Vagina (tissue), 2 donors: ENCODE results near the gene PPFIA1. TPM values are rescaled to one million over a fixed set of nuclear protein-coding genes. Genes with fewer than 3 reads are reported as not detected.

Experiments
- DNase-seq, 2 donors: peaks; one replicate each; pipeline ENCODE4 v3.0.0-alpha.2; 2017; ENCODE audit errors: extremely low spot score in 2 of 2
- H3K27ac ChIP-seq: fragments of 200-600 bp; sonication (generic); one replicate; pipeline ENCODE4 v1.5.1; 2019
- H3K27me3 ChIP-seq: fragments of 200-600 bp; sonication (generic); one replicate; pipeline ENCODE4 v1.5.1; 2019
- H3K36me3 ChIP-seq, 2 donors: fragments of 200-600 bp; sonication (generic); one replicate each; pipeline ENCODE4 v1.5.1; 2017 to 2019
- H3K4me1 ChIP-seq: fragments of 200-600 bp; sonication (generic); one replicate; pipeline ENCODE4 v1.5.1; 2019
- H3K4me3 ChIP-seq, 2 donors: fragments of 200-600 bp; sonication (generic); 1 replicate in 1 of 2; 2 replicates in 1 of 2; pipeline ENCODE4 v1.5.1; 2016 to 2019
- H3K9me3 ChIP-seq: fragments of 200-600 bp; sonication (generic); one replicate; pipeline ENCODE4 v1.5.1; 2019
- CTCF ChIP-seq, 3 experiments: fragments of 450-650 bp in 2 of 3; fragments of 200-600 bp in 1 of 3; sonication (generic) in 1 of 3; IDR thresholded peaks; one replicate each; pipeline ENCODE4 v1.5.1; 2017 to 2019; ENCODE audit warnings: antibody characterized with exemption in 3 of 3, mild to moderate bottlenecking in 2 of 3, moderate library complexity in 2 of 3
- POLR2A ChIP-seq, 2 donors: fragments of 450-650 bp; IDR thresholded peaks; one replicate each; pipeline ENCODE4 v1.6.1; 2017; ENCODE audit warnings: antibody characterized with exemption in 2 of 2, mild to moderate bottlenecking in 2 of 2, moderate library complexity in 2 of 2
- POLR2AphosphoS5 ChIP-seq, 2 donors: sonication (generic); formaldehyde crosslinking; IDR thresholded peaks; one replicate each; pipeline ENCODE4 v1.9.0; 2017; ENCODE audit warnings: antibody characterized with exemption in 2 of 2, mild to moderate bottlenecking in 2 of 2, low read depth in 1 of 2; ENCODE audit not compliant: insufficient read depth in 1 of 2
- intact Hi-C: fragments of 100-400 bp; cut with DNase I; formaldehyde crosslinking; loops from one replicate; pipeline ENCODE4 v1.15.1; 2023
- total RNA-seq: library from RNA; depleted of rRNA; stranded (reverse); fragments of >200 nt; gene quantifications from one replicate; pipeline ENCODE4 v1.2.3, GENCODE V29; 2016

Gene PPFIA1
- total RNA-seq, 1 donor from 2014 or later, result 54.3 TPM

- H3K4me1 ChIP-seq, result no peaks in the 10 kb centered on the region
- no peak for DNase-seq
- no peak overlapping the region for H3K4me3 ChIP-seq
- H3K27ac ChIP-seq, result no peak overlapping the region
- no peaks in the 10 kb centered on the region for H3K9me3 ChIP-seq
- TF ChIP-seq POLR2AphosphoS5 (IDR thresholded peaks at IDR 0.05; ENCODE audit: insufficient read depth in 1 of 2, low read depth in 1 of 2) (no peak), CTCF (IDR thresholded peaks at IDR 0.05) (no peak), POLR2A (IDR thresholded peaks at IDR 0.05) (no peak)
- intact Hi-C loops, result no loop called here
- no peaks in the 10 kb centered on the region for H3K27me3 ChIP-seq
- no peaks in the 10 kb centered on the region for H3K36me3 ChIP-seq
Measured at GRCh38 chr11:70263363-70263762, 7.1 kb upstream of the PPFIA1 start.

- Histone ChIP-seq H3K27me3 (no peaks in the 10 kb centered on the region), H3K9me3 (no peaks in the 10 kb centered on the region), H3K27ac (no peak overlapping the region), H3K4me3 (no peak overlapping the region), H3K4me1 (peaks cover 11% of the 10 kb centered on the region), H3K36me3 (no peaks in the 10 kb centered on the region)
- no peak for TF ChIP-seq POLR2A (IDR thresholded peaks at IDR 0.05)
- no peak for TF ChIP-seq POLR2AphosphoS5 (IDR thresholded peaks at IDR 0.05; ENCODE audit: insufficient read depth in 1 of 2, low read depth in 1 of 2)
- no peak for TF ChIP-seq CTCF (IDR thresholded peaks at IDR 0.05)
- DNase-seq, result no peak
- intact Hi-C loops, result no loop called here
Measured at GRCh38 chr11:70265341-70265740, 5.1 kb upstream of the PPFIA1 start.

- no peak for TF ChIP-seq CTCF (IDR thresholded peaks at IDR 0.05)
- no peak for TF ChIP-seq POLR2AphosphoS5 (IDR thresholded peaks at IDR 0.05; ENCODE audit: insufficient read depth in 1 of 2, low read depth in 1 of 2)
- H3K4me1 ChIP-seq, result peaks cover 24% of the 10 kb centered on the region
- no peaks in the 10 kb centered on the region for H3K9me3 ChIP-seq
- intact Hi-C loops, result no loop called here
- no peak overlapping the region for H3K27ac ChIP-seq
- no peaks in the 10 kb centered on the region for H3K27me3 ChIP-seq
- no peak overlapping the region for H3K4me3 ChIP-seq
- DNase-seq, result no peak
- no peaks in the 10 kb centered on the region for H3K36me3 ChIP-seq
Measured at GRCh38 chr11:70267405-70267950, 3.0 kb upstream of the PPFIA1 start.

- Histone ChIP-seq H3K27ac (no peak overlapping the region), H3K27me3 (no peaks in the 10 kb centered on the region), H3K9me3 (no peaks in the 10 kb centered on the region), H3K4me3 (no peak overlapping the region), H3K4me1 (peaks cover 33% of the 10 kb centered on the region), H3K36me3 (no peaks in the 10 kb centered on the region)
- no peak for DNase-seq
- TF ChIP-seq CTCF (IDR thresholded peaks at IDR 0.05) (no peak), POLR2AphosphoS5 (IDR thresholded peaks at IDR 0.05; ENCODE audit: insufficient read depth in 1 of 2, low read depth in 1 of 2) (no peak)
- intact Hi-C loops, result no loop called here
Measured at GRCh38 chr11:70268526-70268925, 2.0 kb upstream of the PPFIA1 start.

GRCh38 chr11:70270877-70271648 lies 573 bp downstream of the PPFIA1 start:
- Histone ChIP-seq H3K4me3 (peak overlapping the region; percentile 77 to 97), H3K4me1 (peaks cover 33% of the 10 kb centered on the region), H3K27me3 (no peaks in the 10 kb centered on the region), H3K27ac (peak overlapping the region; percentile 72), H3K9me3 (no peaks in the 10 kb centered on the region), H3K36me3 (peaks cover 0 to 6% of the 10 kb centered on the region in 2 donors)
- no peak for DNase-seq
- TF ChIP-seq CTCF (IDR thresholded peaks at IDR 0.05), result no peak
- no peak for TF ChIP-seq POLR2AphosphoS5 (IDR thresholded peaks at IDR 0.05; ENCODE audit: insufficient read depth in 1 of 2, low read depth in 1 of 2)
- no peak for TF ChIP-seq POLR2A (IDR thresholded peaks at IDR 0.05)
- intact Hi-C loops, result loop anchor here (10.0 kb wide), 1 partner anchor 144 kb away; no protein-coding TSS in a partner anchor
